Activated naive CD8-positive, alpha-beta T cell treated with anti-CD3 and anti-CD28 coated beads, Interleukin-2, amount 50 U/mL, for 24 hours (primary cell): ENCODE measurements around the gene CYP27A1.

Experiments
- ATAC-seq: fragments of 150-1000 bp; cut with Tn5 transposase; one replicate; pipeline ENCODE4 v1.10.0; 2021
- DNase-seq: peaks from one replicate; pipeline ENCODE4 v3.0.0; 2021
- H3K27ac Mint-ChIP-seq: one replicate; pipeline ENCODE4 v1.8.0; 2021; ENCODE audit warnings: mild to moderate bottlenecking, mixed read lengths
- H3K27me3 Mint-ChIP-seq: one replicate; pipeline ENCODE4 v1.8.0; 2021; ENCODE audit warnings: mixed read lengths
- H3K36me3 Mint-ChIP-seq: one replicate; pipeline ENCODE4 v1.8.0; 2021; ENCODE audit warnings: low read depth, mixed read lengths
- H3K4me1 Mint-ChIP-seq: one replicate; pipeline ENCODE4 v1.8.0; 2021; ENCODE audit warnings: mixed read lengths
- H3K4me3 Mint-ChIP-seq: one replicate; pipeline ENCODE4 v1.8.0; 2021; ENCODE audit warnings: mild to moderate bottlenecking, moderate library complexity, mixed read lengths
- H3K9me3 Mint-ChIP-seq: one replicate; pipeline ENCODE4 v1.8.0; 2021; ENCODE audit warnings: mixed read lengths

Gene CYP27A1

GRCh38 chr2:218812096-218812815 lies 30.3 kb downstream of the CYP27A1 start:
- Mint-ChIP-seq H3K4me1 (no peaks in the 10 kb centered on the region), H3K4me3 (no peak overlapping the region), H3K36me3 (no peaks in the 10 kb centered on the region), H3K27ac (no peak overlapping the region), H3K27me3 (peaks cover 25% of the 10 kb centered on the region), H3K9me3 (no peaks in the 10 kb centered on the region)
- no peak for ATAC-seq
- DNase-seq: no peak

- peaks cover 28% of the 10 kb centered on the region for H3K27me3 Mint-ChIP-seq
- DNase-seq: no peak
Measured at GRCh38 chr2:218812861-218813260, 30.9 kb downstream of the CYP27A1 start.

GRCh38 chr2:218813771-218814460 lies 32.0 kb downstream of the CYP27A1 start:
- DNase-seq: no peak
- Mint-ChIP-seq H3K27ac (no peak overlapping the region), H3K9me3 (no peaks in the 10 kb centered on the region), H3K27me3 (peaks cover 19% of the 10 kb centered on the region), H3K36me3 (no peaks in the 10 kb centered on the region), H3K4me3 (no peak overlapping the region), H3K4me1 (no peaks in the 10 kb centered on the region)
- no peak for ATAC-seq

More at GRCh38 chr2:218812861-218813260, 30.9 kb downstream of the CYP27A1 start:
- H3K4me1 Mint-ChIP-seq: no peaks in the 10 kb centered on the region
- H3K27ac Mint-ChIP-seq: no peak overlapping the region
- H3K36me3 Mint-ChIP-seq: no peaks in the 10 kb centered on the region
- H3K4me3 Mint-ChIP-seq: no peak overlapping the region
- H3K9me3 Mint-ChIP-seq: no peaks in the 10 kb centered on the region
- ATAC-seq: no peak

- no peaks in the 10 kb centered on the region for H3K4me1 Mint-ChIP-seq
- H3K36me3 Mint-ChIP-seq: no peaks in the 10 kb centered on the region
- DNase-seq (no peak), ATAC-seq (no peak)
- H3K9me3 Mint-ChIP-seq: no peaks in the 10 kb centered on the region
- H3K4me3 Mint-ChIP-seq: no peak overlapping the region
- peaks cover 11% of the 10 kb centered on the region for H3K27me3 Mint-ChIP-seq
- no peak overlapping the region for H3K27ac Mint-ChIP-seq
Measured at GRCh38 chr2:218814540-218815243, 32.7 kb downstream of the CYP27A1 start.

- no peak overlapping the region for H3K27ac Mint-ChIP-seq
Measured at GRCh38 chr2:218815244-218815637, 33.3 kb downstream of the CYP27A1 start.

GRCh38 chr2:218815649-218816048 lies 33.7 kb downstream of the CYP27A1 start:
- H3K36me3 Mint-ChIP-seq: no peaks in the 10 kb centered on the region
- ATAC-seq (no peak), DNase-seq (no peak)
- H3K27me3 Mint-ChIP-seq: peaks cover 7% of the 10 kb centered on the region
- no peak overlapping the region for H3K4me3 Mint-ChIP-seq
- H3K4me1 Mint-ChIP-seq: no peaks in the 10 kb centered on the region
- no peaks in the 10 kb centered on the region for H3K9me3 Mint-ChIP-seq
- H3K27ac Mint-ChIP-seq: no peak overlapping the region

More at GRCh38 chr2:218815244-218815637, 33.3 kb downstream of the CYP27A1 start:
- ATAC-seq: no peak
- Mint-ChIP-seq H3K9me3 (no peaks in the 10 kb centered on the region), H3K36me3 (no peaks in the 10 kb centered on the region), H3K27me3 (peaks cover 9% of the 10 kb centered on the region), H3K4me1 (no peaks in the 10 kb centered on the region), H3K4me3 (no peak overlapping the region)
- DNase-seq: no peak

GRCh38 chr2:218816561-218817011 lies 34.6 kb downstream of the CYP27A1 start:
- H3K9me3 Mint-ChIP-seq: no peaks in the 10 kb centered on the region
- no peaks in the 10 kb centered on the region for H3K36me3 Mint-ChIP-seq
- no peak overlapping the region for H3K4me3 Mint-ChIP-seq
- DNase-seq (no peak), ATAC-seq (no peak)
- H3K27me3 Mint-ChIP-seq: peaks cover 7% of the 10 kb centered on the region
- H3K27ac Mint-ChIP-seq: no peak overlapping the region
- H3K4me1 Mint-ChIP-seq: no peaks in the 10 kb centered on the region

- ATAC-seq: no peak
- Mint-ChIP-seq H3K27ac (no peak overlapping the region), H3K36me3 (no peaks in the 10 kb centered on the region)
Measured at GRCh38 chr2:218819093-218819492, 37.1 kb downstream of the CYP27A1 start.

GRCh38 chr2:218820746-218821369 lies 38.9 kb downstream of the CYP27A1 start:
- no peak overlapping the region for H3K27ac Mint-ChIP-seq
- no peak for DNase-seq
- no peaks in the 10 kb centered on the region for H3K9me3 Mint-ChIP-seq
- no peaks in the 10 kb centered on the region for H3K36me3 Mint-ChIP-seq
- H3K4me3 Mint-ChIP-seq: no peak overlapping the region
- peaks cover 6% of the 10 kb centered on the region for H3K27me3 Mint-ChIP-seq
- no peaks in the 10 kb centered on the region for H3K4me1 Mint-ChIP-seq
- ATAC-seq: no peak

More at GRCh38 chr2:218819093-218819492, 37.1 kb downstream of the CYP27A1 start:
- Mint-ChIP-seq H3K27me3 (peaks cover 6% of the 10 kb centered on the region), H3K4me1 (no peaks in the 10 kb centered on the region), H3K9me3 (no peaks in the 10 kb centered on the region), H3K4me3 (no peak overlapping the region)
- DNase-seq: no peak

GRCh38 chr2:218821605-218822211 lies 39.8 kb downstream of the CYP27A1 start:
- Mint-ChIP-seq H3K36me3 (no peaks in the 10 kb centered on the region), H3K4me3 (no peak overlapping the region), H3K27me3 (peaks cover 6% of the 10 kb centered on the region), H3K9me3 (no peaks in the 10 kb centered on the region), H3K4me1 (no peaks in the 10 kb centered on the region), H3K27ac (no peak overlapping the region)
- DNase-seq (no peak), ATAC-seq (no peak)

GRCh38 chr2:218822622-218823021 lies 40.7 kb downstream of the CYP27A1 start:
- no peaks in the 10 kb centered on the region for H3K36me3 Mint-ChIP-seq
- H3K4me3 Mint-ChIP-seq: no peak overlapping the region
- no peak for DNase-seq
- no peak for ATAC-seq
- no peaks in the 10 kb centered on the region for H3K4me1 Mint-ChIP-seq
- H3K9me3 Mint-ChIP-seq: no peaks in the 10 kb centered on the region
- H3K27me3 Mint-ChIP-seq: peaks cover 5% of the 10 kb centered on the region
- H3K27ac Mint-ChIP-seq: no peak overlapping the region

GRCh38 chr2:218823196-218823855 lies 41.4 kb downstream of the CYP27A1 start:
- DNase-seq (no peak), ATAC-seq (no peak)
- H3K27ac Mint-ChIP-seq: no peak overlapping the region
- no peak overlapping the region for H3K4me3 Mint-ChIP-seq
- H3K9me3 Mint-ChIP-seq: no peaks in the 10 kb centered on the region
- H3K27me3 Mint-ChIP-seq: peaks cover 7% of the 10 kb centered on the region
- H3K36me3 Mint-ChIP-seq: no peaks in the 10 kb centered on the region
- no peaks in the 10 kb centered on the region for H3K4me1 Mint-ChIP-seq

- DNase-seq (no peak), ATAC-seq (no peak)
- H3K9me3 Mint-ChIP-seq: no peaks in the 10 kb centered on the region
- H3K36me3 Mint-ChIP-seq: no peaks in the 10 kb centered on the region
- no peaks in the 10 kb centered on the region for H3K4me1 Mint-ChIP-seq
- no peak overlapping the region for H3K4me3 Mint-ChIP-seq
- no peak overlapping the region for H3K27ac Mint-ChIP-seq
- H3K27me3 Mint-ChIP-seq: peaks cover 7% of the 10 kb centered on the region
Measured at GRCh38 chr2:218824004-218824403, 42.1 kb downstream of the CYP27A1 start.

GRCh38 chr2:218826791-218827190 lies 44.8 kb downstream of the CYP27A1 start:
- no peak overlapping the region for H3K4me3 Mint-ChIP-seq
- no peaks in the 10 kb centered on the region for H3K9me3 Mint-ChIP-seq
- H3K36me3 Mint-ChIP-seq: no peaks in the 10 kb centered on the region
- H3K4me1 Mint-ChIP-seq: no peaks in the 10 kb centered on the region
- DNase-seq (no peak), ATAC-seq (no peak)
- H3K27me3 Mint-ChIP-seq: peaks cover 17% of the 10 kb centered on the region
- no peak overlapping the region for H3K27ac Mint-ChIP-seq
